ENCODE results near the gene JARID2. TPM values are rescaled to one million over a fixed set of nuclear protein-coding genes. Genes with fewer than 3 reads are reported as not detected.

Gene JARID2
- total RNA-seq, 2 experiments from 2014 or later: 28.4 to 29.7 TPM

GRCh38 chr6:15393605-15394004 is 147.7 kb downstream of the JARID2 start:
- no peak overlapping the region for H3K27ac Mint-ChIP-seq
- ChIA-PET CTCF (no interaction called here), POLR2A (no interaction called here)

GRCh38 chr6:15395087-15395486 is 149.2 kb downstream of the JARID2 start:
- Mint-ChIP-seq H3K4me3 (no peak overlapping the region), H3K27ac (no peak overlapping the region), H3K9me3 (no peaks in the 10 kb centered on the region), H3K27me3 (no peaks in the 10 kb centered on the region), H3K4me1 (peaks cover 55% of the 10 kb centered on the region), H3K36me3 (ENCODE audit: low read depth) (peaks cover 8% of the 10 kb centered on the region)
- ChIA-PET CTCF (interaction anchor here (0.7 to 1.2 kb wide), 2 partner anchors 68 to 1184 kb away, joined by 3 read pairs; no protein-coding TSS in a partner anchor), POLR2A (no interaction called here)
- no peak for DNase-seq

More at GRCh38 chr6:15393605-15394004, 147.7 kb downstream of the JARID2 start:
- Mint-ChIP-seq H3K27me3 (no peaks in the 10 kb centered on the region), H3K9me3 (no peaks in the 10 kb centered on the region), H3K4me3 (no peak overlapping the region), H3K4me1 (peaks cover 54% of the 10 kb centered on the region), H3K36me3 (ENCODE audit: low read depth) (peaks cover 8% of the 10 kb centered on the region)
- no peak for DNase-seq

GRCh38 chr6:15396808-15397207 is 150.9 kb downstream of the JARID2 start:
- H3K36me3 Mint-ChIP-seq (ENCODE audit: low read depth): peaks cover 8% of the 10 kb centered on the region
- POLR2A ChIA-PET: interaction anchor here (0.6 to 1.6 kb wide), 2 partner anchors 9 to 1441 kb away, joined by 3 to 4 read pairs; no protein-coding TSS in a partner anchor
- CTCF ChIA-PET: no interaction called here
- no peak overlapping the region for H3K27ac Mint-ChIP-seq
- H3K4me1 Mint-ChIP-seq: peaks cover 62% of the 10 kb centered on the region
- no peak for DNase-seq
- H3K4me3 Mint-ChIP-seq: no peak overlapping the region
- no peaks in the 10 kb centered on the region for H3K9me3 Mint-ChIP-seq
- H3K27me3 Mint-ChIP-seq: no peaks in the 10 kb centered on the region

GRCh38 chr6:15398633-15399275 is 152.9 kb downstream of the JARID2 start:
- H3K36me3 Mint-ChIP-seq (ENCODE audit: low read depth): peaks cover 7% of the 10 kb centered on the region
- DNase-seq: no peak
- no peak overlapping the region for H3K4me3 Mint-ChIP-seq
- ChIA-PET CTCF (no interaction called here), POLR2A (interaction anchor here (1.5 kb wide), 1 partner anchor 11 kb away, joined by 4 read pairs; no protein-coding TSS in a partner anchor)
- H3K4me1 Mint-ChIP-seq: peaks cover 76% of the 10 kb centered on the region
- no peaks in the 10 kb centered on the region for H3K9me3 Mint-ChIP-seq
- peak overlapping the region; percentile 36 for H3K27ac Mint-ChIP-seq
- no peaks in the 10 kb centered on the region for H3K27me3 Mint-ChIP-seq

- Mint-ChIP-seq H3K4me3 (peak overlapping the region; percentile 10), H3K4me1 (peaks cover 77% of the 10 kb centered on the region), H3K27ac (no peak overlapping the region), H3K9me3 (no peaks in the 10 kb centered on the region), H3K36me3 (ENCODE audit: low read depth) (no peaks in the 10 kb centered on the region), H3K27me3 (no peaks in the 10 kb centered on the region)
- ChIA-PET CTCF (interaction anchor here (0.9 to 1.7 kb wide), 2 partner anchors 12 to 39 kb away, joined by 3 to 6 read pairs; no protein-coding TSS in a partner anchor), POLR2A (interaction anchor here (0.6 to 1.7 kb wide), 6 partner anchors 9 to 154 kb away, joined by 3 to 5 read pairs (median 4); partner anchors contain the start of gene JARID2)
- DNase-seq: no peak
These were observed 154.0 kb downstream of the JARID2 start for GRCh38 chr6:15399641-15400470.

- POLR2A ChIA-PET: interaction anchor here (1.0 to 1.7 kb wide), 6 partner anchors 10 to 155 kb away, joined by 3 to 5 read pairs (median 4); partner anchors contain the start of gene JARID2
- no peak for DNase-seq
- Mint-ChIP-seq H3K27ac (peak overlapping the region; percentile 59), H3K9me3 (no peaks in the 10 kb centered on the region), H3K36me3 (ENCODE audit: low read depth) (no peaks in the 10 kb centered on the region), H3K4me1 (peaks cover 76% of the 10 kb centered on the region), H3K4me3 (peak overlapping the region; percentile 37), H3K27me3 (no peaks in the 10 kb centered on the region)
- CTCF ChIA-PET: interaction anchor here (0.9 to 1.7 kb wide), 4 partner anchors 13 to 42 kb away, joined by 3 to 6 read pairs (median 4); no protein-coding TSS in a partner anchor
These were observed 154.7 kb downstream of the JARID2 start for GRCh38 chr6:15400572-15401004.

- H3K36me3 Mint-ChIP-seq (ENCODE audit: low read depth): no peaks in the 10 kb centered on the region
- H3K4me3 Mint-ChIP-seq: no peak overlapping the region
- peaks cover 76% of the 10 kb centered on the region for H3K4me1 Mint-ChIP-seq
- H3K27ac Mint-ChIP-seq: no peak overlapping the region
- DNase-seq: no peak
- no peaks in the 10 kb centered on the region for H3K27me3 Mint-ChIP-seq
- ChIA-PET POLR2A (interaction anchor here (1.0 to 1.7 kb wide), 6 partner anchors 10 to 156 kb away, joined by 3 to 5 read pairs (median 4); partner anchors contain the start of gene JARID2), CTCF (interaction anchor here (0.9 to 1.7 kb wide), 4 partner anchors 13 to 42 kb away, joined by 3 to 6 read pairs (median 4); no protein-coding TSS in a partner anchor)
- H3K9me3 Mint-ChIP-seq: no peaks in the 10 kb centered on the region
These were observed 155.3 kb downstream of the JARID2 start for GRCh38 chr6:15401120-15401519.

- H3K27ac Mint-ChIP-seq: no peak overlapping the region
- peaks cover 76% of the 10 kb centered on the region for H3K4me1 Mint-ChIP-seq
- ChIA-PET CTCF (interaction anchor here (1.0 kb wide), 1 partner anchor 41 kb away, joined by 3 read pairs; no protein-coding TSS in a partner anchor), POLR2A (interaction anchor here (1.0 to 1.7 kb wide), 3 partner anchors 10 to 153 kb away, joined by 3 to 5 read pairs (median 4); no protein-coding TSS in a partner anchor)
- H3K27me3 Mint-ChIP-seq: no peaks in the 10 kb centered on the region
- no peak overlapping the region for H3K4me3 Mint-ChIP-seq
- H3K36me3 Mint-ChIP-seq (ENCODE audit: low read depth): no peaks in the 10 kb centered on the region
- no peak for DNase-seq
- no peaks in the 10 kb centered on the region for H3K9me3 Mint-ChIP-seq
These were observed 155.9 kb downstream of the JARID2 start for GRCh38 chr6:15401769-15402250.

GRCh38 chr6:15402406-15403045 is 156.7 kb downstream of the JARID2 start:
- Mint-ChIP-seq H3K4me1 (peaks cover 75% of the 10 kb centered on the region), H3K9me3 (no peaks in the 10 kb centered on the region), H3K27ac (peak overlapping the region; percentile 27), H3K27me3 (no peaks in the 10 kb centered on the region), H3K4me3 (no peak overlapping the region), H3K36me3 (ENCODE audit: low read depth) (peaks cover 2% of the 10 kb centered on the region)
- POLR2A ChIA-PET: interaction anchor here (0.6 kb wide), 1 partner anchor 1187 kb away, joined by 3 read pairs; no protein-coding TSS in a partner anchor
- DNase-seq: no peak
- CTCF ChIA-PET: interaction anchor here (1.0 kb wide), 1 partner anchor 10 kb away, joined by 3 read pairs; no protein-coding TSS in a partner anchor

- Mint-ChIP-seq H3K36me3 (ENCODE audit: low read depth) (peaks cover 3% of the 10 kb centered on the region), H3K27ac (peak overlapping the region; percentile 6), H3K27me3 (no peaks in the 10 kb centered on the region), H3K4me3 (no peak overlapping the region), H3K9me3 (no peaks in the 10 kb centered on the region), H3K4me1 (peaks cover 76% of the 10 kb centered on the region)
- POLR2A ChIA-PET: interaction anchor here (0.6 to 1.4 kb wide), 5 partner anchors 11 to 1187 kb away, joined by 3 to 4 read pairs (median 3); no protein-coding TSS in a partner anchor
- no peak for DNase-seq
- CTCF ChIA-PET: interaction anchor here (1.0 kb wide), 1 partner anchor 9 kb away, joined by 3 read pairs; no protein-coding TSS in a partner anchor
These were observed 157.4 kb downstream of the JARID2 start for GRCh38 chr6:15403094-15403755.

GRCh38 chr6:15404685-15404980 is 158.8 kb downstream of the JARID2 start:
- H3K9me3 Mint-ChIP-seq: no peaks in the 10 kb centered on the region
- no peaks in the 10 kb centered on the region for H3K27me3 Mint-ChIP-seq
- H3K4me1 Mint-ChIP-seq: peaks cover 74% of the 10 kb centered on the region
- H3K27ac Mint-ChIP-seq: no peak overlapping the region
- no peak for DNase-seq
- POLR2A ChIA-PET: interaction anchor here (0.7 to 1.2 kb wide), 2 partner anchors 9 to 18 kb away, joined by 4 read pairs; no protein-coding TSS in a partner anchor
- H3K4me3 Mint-ChIP-seq: no peak overlapping the region
- CTCF ChIA-PET: interaction anchor here (0.6 to 1.4 kb wide), 5 partner anchors 9 to 904 kb away, joined by 3 to 5 read pairs (median 4); no protein-coding TSS in a partner anchor
- peaks cover 3% of the 10 kb centered on the region for H3K36me3 Mint-ChIP-seq (ENCODE audit: low read depth)

Measured in activated CD4-positive, alpha-beta memory T cell treated with anti-CD3 and anti-CD28 coated beads, Interleukin-2, amount 10 ng/mL, durations not matched to agents 7 days and 5 days (primary cell).